ENCODE measurements around the gene RNF5.

DNA sequence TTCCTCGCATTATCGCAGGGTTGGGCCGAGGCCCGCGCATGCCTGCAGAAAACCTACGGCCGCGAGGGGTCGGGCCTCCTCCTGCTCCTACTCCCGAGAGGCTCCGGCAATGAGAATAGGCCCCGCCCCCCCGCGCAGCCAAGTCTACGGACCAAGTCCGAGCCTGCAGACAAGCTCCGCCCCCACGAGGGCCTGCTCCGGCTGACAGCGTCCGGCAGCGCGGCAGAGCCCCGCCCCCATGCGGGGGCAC is 17.4 kb downstream of the RNF5 start:
- TF ChIP-seq, protein P1, sequence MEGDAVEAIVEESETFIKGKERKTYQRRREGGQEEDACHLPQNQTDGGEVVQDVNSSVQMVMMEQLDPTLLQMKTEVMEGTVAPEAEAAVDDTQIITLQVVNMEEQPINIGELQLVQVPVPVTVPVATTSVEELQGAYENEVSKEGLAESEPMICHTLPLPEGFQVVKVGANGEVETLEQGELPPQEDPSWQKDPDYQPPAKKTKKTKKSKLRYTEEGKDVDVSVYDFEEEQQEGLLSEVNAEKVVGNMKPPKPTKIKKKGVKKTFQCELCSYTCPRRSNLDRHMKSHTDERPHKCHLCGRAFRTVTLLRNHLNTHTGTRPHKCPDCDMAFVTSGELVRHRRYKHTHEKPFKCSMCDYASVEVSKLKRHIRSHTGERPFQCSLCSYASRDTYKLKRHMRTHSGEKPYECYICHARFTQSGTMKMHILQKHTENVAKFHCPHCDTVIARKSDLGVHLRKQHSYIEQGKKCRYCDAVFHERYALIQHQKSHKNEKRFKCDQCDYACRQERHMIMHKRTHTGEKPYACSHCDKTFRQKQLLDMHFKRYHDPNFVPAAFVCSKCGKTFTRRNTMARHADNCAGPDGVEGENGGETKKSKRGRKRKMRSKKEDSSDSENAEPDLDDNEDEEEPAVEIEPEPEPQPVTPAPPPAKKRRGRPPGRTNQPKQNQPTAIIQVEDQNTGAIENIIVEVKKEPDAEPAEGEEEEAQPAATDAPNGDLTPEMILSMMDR (IDR thresholded peaks at IDR 0.05): peak; percentile 55
- TF ChIP-seq EZH2 (IDR thresholded peaks at IDR 0.05; ENCODE audit: borderline replicate concordance, insufficient read depth, low read depth, low read length, poor library complexity, severe bottlenecking): no peak

Data from B cell (primary cell).